Mesothelial cell of epicardium (in vitro differentiated cells): Measurements from ENCODE around the gene FTL. TPM values are rescaled to one million over a fixed set of nuclear protein-coding genes. Genes with fewer than 3 reads are reported as not detected.

Experiments used
- DNase-seq, 2 experiments: peaks; one replicate each; pipeline ENCODE4 v3.0.0; 2021; ENCODE audit warnings: low spot score in 2 of 2; ENCODE audit not compliant: unreplicated experiment in 2 of 2
- H3K27ac Mint-ChIP-seq: 2 replicates; pipeline ENCODE4 v1.8.0; 2021; ENCODE audit warnings: mixed read lengths
- H3K27me3 Mint-ChIP-seq: 2 replicates; pipeline ENCODE4 v1.8.0; 2021; ENCODE audit warnings: low read depth, mixed read lengths
- H3K36me3 Mint-ChIP-seq: 2 replicates; pipeline ENCODE4 v1.8.0; 2021; ENCODE audit warnings: mixed read lengths
- H3K4me1 Mint-ChIP-seq: 2 replicates; pipeline ENCODE4 v1.8.0; 2021; ENCODE audit warnings: mixed read lengths
- H3K4me3 Mint-ChIP-seq: 2 replicates; pipeline ENCODE4 v1.8.0; 2021; ENCODE audit warnings: mild to moderate bottlenecking, moderate library complexity, mixed read lengths
- H3K9me3 Mint-ChIP-seq: 2 replicates; pipeline ENCODE4 v1.8.0; 2021; ENCODE audit warnings: mixed read lengths
- total RNA-seq: library from RNA; stranded (reverse); gene quantifications from 3 replicates; pipeline ENCODE4 v1.2.1, GENCODE V29; 2021
- TF ChIP-seq, protein P1 (sequence below): fragments of 200-600 bp; sonication (generic); IDR thresholded peaks from one replicate; pipeline ENCODE4 v1.5.0; 2021; ENCODE audit warnings: antibody characterized with exemption; ENCODE audit not compliant: unreplicated experiment

The FTL gene
- total RNA-seq, 1 donor from 2014 or later, result 1,064 TPM

DNA sequence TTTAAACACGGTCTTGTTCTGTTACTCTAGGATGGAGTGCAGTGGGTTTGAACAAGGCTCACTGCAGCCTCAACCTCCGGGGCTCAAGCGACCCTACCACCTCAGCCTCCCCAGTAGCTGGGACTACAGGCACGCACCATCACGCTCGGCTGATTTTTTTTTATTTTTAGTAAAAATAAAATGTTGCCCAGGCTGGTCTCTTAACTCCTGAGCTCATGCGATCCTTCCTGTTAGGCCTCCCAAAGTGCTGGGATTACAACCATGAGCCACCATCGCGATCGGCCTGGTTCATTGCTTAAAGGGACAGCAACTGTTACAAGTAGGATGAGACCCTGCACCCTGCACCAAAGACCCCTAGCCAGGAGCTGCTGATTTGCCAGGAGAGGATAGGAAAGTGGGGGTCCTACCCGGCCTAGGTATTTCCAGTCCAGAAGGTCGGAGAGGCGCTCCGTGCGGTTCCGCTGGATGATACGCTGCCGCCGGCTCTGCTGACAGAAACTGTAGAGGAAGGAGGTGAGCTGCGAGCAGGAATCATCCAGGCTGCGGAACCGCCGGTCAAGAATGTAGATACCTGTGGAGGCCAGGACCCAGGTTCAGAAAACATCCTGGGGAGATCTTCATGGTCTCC, 5.1 kb downstream of the FTL start:
- peaks cover 28% of the 10 kb centered on the region for H3K36me3 Mint-ChIP-seq
- no peak overlapping the region for H3K4me3 Mint-ChIP-seq
- TF ChIP-seq, protein P1, sequence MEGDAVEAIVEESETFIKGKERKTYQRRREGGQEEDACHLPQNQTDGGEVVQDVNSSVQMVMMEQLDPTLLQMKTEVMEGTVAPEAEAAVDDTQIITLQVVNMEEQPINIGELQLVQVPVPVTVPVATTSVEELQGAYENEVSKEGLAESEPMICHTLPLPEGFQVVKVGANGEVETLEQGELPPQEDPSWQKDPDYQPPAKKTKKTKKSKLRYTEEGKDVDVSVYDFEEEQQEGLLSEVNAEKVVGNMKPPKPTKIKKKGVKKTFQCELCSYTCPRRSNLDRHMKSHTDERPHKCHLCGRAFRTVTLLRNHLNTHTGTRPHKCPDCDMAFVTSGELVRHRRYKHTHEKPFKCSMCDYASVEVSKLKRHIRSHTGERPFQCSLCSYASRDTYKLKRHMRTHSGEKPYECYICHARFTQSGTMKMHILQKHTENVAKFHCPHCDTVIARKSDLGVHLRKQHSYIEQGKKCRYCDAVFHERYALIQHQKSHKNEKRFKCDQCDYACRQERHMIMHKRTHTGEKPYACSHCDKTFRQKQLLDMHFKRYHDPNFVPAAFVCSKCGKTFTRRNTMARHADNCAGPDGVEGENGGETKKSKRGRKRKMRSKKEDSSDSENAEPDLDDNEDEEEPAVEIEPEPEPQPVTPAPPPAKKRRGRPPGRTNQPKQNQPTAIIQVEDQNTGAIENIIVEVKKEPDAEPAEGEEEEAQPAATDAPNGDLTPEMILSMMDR, result no peak
- no peak for DNase-seq
- peaks cover 12% of the 10 kb centered on the region for H3K4me1 Mint-ChIP-seq
- no peaks in the 10 kb centered on the region for H3K9me3 Mint-ChIP-seq
- H3K27ac Mint-ChIP-seq, result no peak overlapping the region
- no peaks in the 10 kb centered on the region for H3K27me3 Mint-ChIP-seq

DNA sequence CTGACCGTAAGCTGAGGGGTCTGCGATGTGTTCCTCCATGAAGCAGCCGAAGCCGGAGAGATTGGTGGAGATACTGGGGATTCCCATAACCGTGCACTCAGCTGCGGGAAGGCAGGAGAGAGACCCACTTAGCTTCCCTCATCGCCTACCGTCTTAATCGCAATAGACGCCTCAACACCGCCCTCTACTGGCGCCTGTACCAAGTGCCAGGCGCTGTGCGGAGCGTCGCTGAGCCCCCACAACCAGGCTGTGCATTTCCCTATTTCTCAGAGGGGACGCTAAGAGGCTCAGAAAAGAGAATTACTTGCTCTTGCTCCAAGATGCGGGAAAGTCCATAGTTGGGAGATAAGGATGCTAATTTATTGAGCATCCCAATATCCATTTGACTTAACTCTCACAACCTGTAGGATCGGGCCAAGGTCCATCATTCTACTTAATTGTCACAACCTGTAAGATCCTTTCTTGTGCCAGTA, 5.8 kb downstream of the FTL start:
- Mint-ChIP-seq H3K36me3 (peaks cover 26% of the 10 kb centered on the region), H3K27me3 (no peaks in the 10 kb centered on the region), H3K4me3 (no peak overlapping the region), H3K27ac (no peak overlapping the region), H3K4me1 (peaks cover 10% of the 10 kb centered on the region), H3K9me3 (no peaks in the 10 kb centered on the region)
- DNase-seq, result peak; percentile 74 to 88
- TF ChIP-seq, protein P1, result peak; percentile 75

DNA sequence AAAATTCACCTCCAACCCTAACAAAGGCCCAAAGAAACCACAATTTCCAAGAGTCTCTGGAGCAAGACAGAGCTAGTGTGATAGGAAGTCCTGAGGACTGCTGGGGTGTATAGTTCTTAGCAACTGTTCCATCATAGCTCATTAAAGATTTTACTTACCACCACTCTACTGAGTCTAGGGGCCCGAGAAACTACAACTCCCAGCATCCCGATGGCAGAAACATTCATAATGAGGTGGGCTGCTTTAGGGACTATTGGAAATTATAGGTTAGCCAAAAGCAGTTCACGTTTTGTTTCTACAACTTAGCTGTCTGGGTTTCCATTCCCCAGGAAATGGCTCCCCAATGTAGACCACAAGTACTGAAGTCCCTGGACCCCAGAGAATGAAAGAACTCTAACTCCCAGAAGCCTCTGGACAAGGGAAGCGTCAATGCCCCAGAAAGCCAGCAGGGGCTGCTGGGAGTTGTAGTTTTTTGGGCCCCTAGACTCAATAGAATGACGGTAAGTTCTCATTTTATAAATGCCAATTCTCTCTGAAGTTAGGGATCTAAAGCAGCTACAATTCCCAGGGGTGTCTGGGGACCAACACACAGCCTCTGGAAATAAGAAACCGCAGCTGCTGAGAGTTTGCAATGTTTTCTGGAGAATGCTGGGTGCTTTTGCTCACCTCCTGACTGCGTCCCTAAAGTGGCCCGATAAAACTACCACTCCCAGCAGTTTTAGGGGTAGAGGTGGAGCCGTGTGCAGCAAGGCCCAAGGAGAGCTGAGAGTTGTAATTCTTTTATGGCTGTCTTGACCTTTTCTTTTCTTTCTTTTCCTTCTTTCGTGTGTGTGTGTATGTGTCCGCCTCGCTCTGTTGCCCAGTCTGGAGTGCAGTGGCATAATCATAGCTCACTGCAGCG, 11.1 kb downstream of the FTL start:
- Mint-ChIP-seq H3K4me1 (no peaks in the 10 kb centered on the region), H3K36me3 (peaks cover 26% of the 10 kb centered on the region), H3K27me3 (no peaks in the 10 kb centered on the region)

DNA sequence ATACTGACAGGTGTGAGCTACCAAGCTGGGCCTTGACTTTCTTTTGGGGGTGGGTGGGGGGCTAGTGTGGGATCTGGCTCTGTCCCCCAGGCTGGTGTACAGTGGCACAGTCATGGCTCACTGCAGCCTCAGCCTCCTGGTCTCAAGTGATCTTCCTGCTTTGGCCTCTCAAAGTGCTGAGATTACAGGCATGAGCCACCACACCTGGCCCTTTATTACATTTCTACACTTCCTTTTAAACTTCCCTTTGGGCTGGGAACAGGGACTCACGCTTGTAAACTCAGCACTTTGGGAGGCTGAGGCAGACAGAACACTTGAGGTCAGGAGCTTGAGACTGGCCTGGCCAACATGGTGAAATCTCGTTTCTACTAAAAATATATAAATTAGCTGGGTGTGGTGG, 12.0 kb downstream of the FTL start:
- Mint-ChIP-seq H3K4me1 (no peaks in the 10 kb centered on the region), H3K27ac (no peak overlapping the region), H3K27me3 (no peaks in the 10 kb centered on the region), H3K9me3 (no peaks in the 10 kb centered on the region), H3K4me3 (no peak overlapping the region), H3K36me3 (peaks cover 27% of the 10 kb centered on the region)
- no peak for DNase-seq
- TF ChIP-seq, protein P1, result no peak

More for the DNA sequence above, 11.1 kb downstream of the FTL start:
- TF ChIP-seq, protein P1, result no peak
- Mint-ChIP-seq H3K4me3 (no peak overlapping the region), H3K9me3 (no peaks in the 10 kb centered on the region), H3K27ac (no peak overlapping the region)
- no peak for DNase-seq

DNA sequence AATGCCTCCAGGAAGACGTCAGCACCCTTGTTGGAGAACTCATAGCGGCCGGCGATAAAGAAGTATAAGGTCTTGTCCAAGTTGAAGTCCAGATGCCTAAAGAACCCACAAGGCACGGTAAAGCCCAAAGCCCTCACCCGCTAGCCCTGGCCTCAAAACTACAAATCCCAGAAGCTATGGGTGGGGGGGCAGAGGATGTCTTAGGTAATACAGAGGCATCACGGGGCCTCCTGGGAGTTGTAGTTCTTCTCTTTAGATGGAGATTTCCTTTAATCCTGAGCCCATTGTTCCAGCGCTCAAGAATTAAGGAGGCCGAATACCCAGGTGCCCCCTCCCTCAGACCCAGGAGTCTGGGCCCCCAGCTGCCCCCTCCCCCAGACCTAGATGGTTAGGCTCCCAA, 17.2 kb downstream of the FTL start:
- Mint-ChIP-seq H3K4me3 (no peak overlapping the region), H3K36me3 (peaks cover 31% of the 10 kb centered on the region), H3K27me3 (no peaks in the 10 kb centered on the region), H3K27ac (no peak overlapping the region), H3K4me1 (no peaks in the 10 kb centered on the region), H3K9me3 (no peaks in the 10 kb centered on the region)
- TF ChIP-seq, protein P1, result no peak
- DNase-seq, result no peak
